MM.1S (cell line): ENCODE measurements around the gene NIPBL.

Experiments
- DNase-seq: peaks from one replicate; pipeline ENCODE4 v3.0.0-alpha.2; 2015
- H2AFZ ChIP-seq: fragments of 300-600 bp; sonication (generic); 2 replicates; pipeline ENCODE4 v1.6.0; 2016; ENCODE audit warnings: antibody characterized with exemption, low read length
- H3F3A ChIP-seq: fragments of 300-600 bp; sonication (generic); 2 replicates; pipeline ENCODE4 v1.6.1; 2016; ENCODE audit warnings: mild to moderate bottlenecking, antibody characterized with exemption, low read length, moderate library complexity, mixed read lengths; ENCODE audit not compliant: insufficient read depth
- H3K27ac ChIP-seq: fragments of 300-600 bp; sonication (generic); 2 replicates; pipeline ENCODE4 v1.5.1; 2016; ENCODE audit warnings: mild to moderate bottlenecking, low read length
- H3K27me3 ChIP-seq: fragments of 300-600 bp; sonication (generic); replicated peaks from 2 replicates; pipeline ENCODE4 v1.6.0; 2016; ENCODE audit warnings: low read length; ENCODE audit not compliant: insufficient read depth
- H3K36me3 ChIP-seq: fragments of 300-600 bp; sonication (generic); replicated peaks from 2 replicates; pipeline ENCODE4 v1.6.1; 2016; ENCODE audit warnings: mild to moderate bottlenecking, low read length, mixed read lengths; ENCODE audit not compliant: insufficient read depth
- H3K4me1 ChIP-seq: fragments of 300-600 bp; sonication (generic); 2 replicates; pipeline ENCODE4 v1.6.1; 2016; ENCODE audit warnings: low read length, mixed read lengths
- H3K4me2 ChIP-seq: fragments of 300-600 bp; sonication (generic); 2 replicates; pipeline ENCODE4 v1.6.0; 2016; ENCODE audit warnings: low read depth, low read length
- H3K4me3 ChIP-seq: fragments of 300-600 bp; sonication (generic); 2 replicates; pipeline ENCODE4 v1.5.1; 2016; ENCODE audit warnings: low read length, mixed read lengths
- H3K79me2 ChIP-seq: fragments of 300-600 bp; sonication (generic); 2 replicates; pipeline ENCODE4 v1.6.1; 2016; ENCODE audit warnings: mixed run types, low read length, mixed read lengths
- H3K9ac ChIP-seq: fragments of 300-600 bp; sonication (generic); 2 replicates; pipeline ENCODE4 v1.6.1; 2016; ENCODE audit warnings: low read length, mixed read lengths
- H3K9me2 ChIP-seq: fragments of 300-600 bp; sonication (generic); replicated peaks from 2 replicates; pipeline ENCODE4 v1.6.1; 2016; ENCODE audit warnings: mild to moderate bottlenecking, low read length, mixed read lengths; ENCODE audit not compliant: insufficient read depth
- H3K9me3 ChIP-seq: fragments of 300-600 bp; sonication (generic); replicated peaks from 2 replicates; pipeline ENCODE4 v1.6.1; 2016; ENCODE audit warnings: mild to moderate bottlenecking, low read length, mixed read lengths; ENCODE audit not compliant: insufficient read depth
- H4K20me1 ChIP-seq: fragments of 300-600 bp; sonication (generic); 2 replicates; pipeline ENCODE4 v1.6.1; 2016; ENCODE audit warnings: mild to moderate bottlenecking, low read length, moderate library complexity, mixed read lengths; ENCODE audit not compliant: insufficient read depth
- EZH2 ChIP-seq: fragments of 300-600 bp; sonication (generic); optimal IDR thresholded peaks from 2 replicates; pipeline ENCODE3; 2017; ENCODE audit warnings: low read depth, mild to moderate bottlenecking, antibody characterized with exemption, low read length, mixed read lengths
- EZH2phosphoT487 ChIP-seq: fragments of 300-600 bp; sonication (generic); IDR thresholded peaks from 2 replicates; pipeline ENCODE4 v1.6.1; 2018; ENCODE audit warnings: antibody characterized with exemption, low read length
- TF ChIP-seq, protein P1 (sequence below): fragments of 300-600 bp; sonication (generic); IDR thresholded peaks from 2 replicates; pipeline ENCODE4 v1.5.1; 2016; ENCODE audit warnings: antibody characterized with exemption, low read length, mixed read lengths

Gene NIPBL

DNA sequence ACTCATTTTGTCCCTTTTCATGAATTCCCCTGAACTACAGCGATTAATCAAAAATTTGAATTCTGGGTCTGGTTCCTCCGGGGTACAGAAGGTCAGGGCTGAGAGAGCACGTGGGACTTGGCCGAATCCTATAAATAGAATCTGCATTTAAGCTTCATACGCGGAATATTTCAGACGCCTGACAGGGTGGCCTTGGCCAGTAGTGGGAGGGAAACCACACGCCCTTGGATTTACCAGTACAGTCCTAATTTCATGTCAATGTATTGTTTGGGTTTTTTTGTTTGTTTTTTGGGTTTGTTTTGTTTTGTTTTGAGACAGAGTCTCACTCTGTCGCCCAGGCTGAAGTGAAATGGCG is 21.5 kb upstream of the NIPBL start:
- Histone ChIP-seq H3K4me1 (no peaks in the 10 kb centered on the region), H3K4me3 (no peak overlapping the region), H2AFZ (no peak overlapping the region), H3F3A (no peaks in the 10 kb centered on the region), H3K4me2 (no peak overlapping the region), H3K36me3 (no peaks in the 10 kb centered on the region), H3K27me3 (no peaks in the 10 kb centered on the region), H3K9ac (no peak overlapping the region), H3K9me2 (no peaks in the 10 kb centered on the region), H3K79me2 (no peaks in the 10 kb centered on the region), H3K9me3 (no peaks in the 10 kb centered on the region), H4K20me1 (no peaks in the 10 kb centered on the region), H3K27ac (no peak overlapping the region)
- DNase-seq, result no peak
- TF ChIP-seq EZH2, result no peak
- no peak for TF ChIP-seq EZH2phosphoT487
- TF ChIP-seq, protein P1, sequence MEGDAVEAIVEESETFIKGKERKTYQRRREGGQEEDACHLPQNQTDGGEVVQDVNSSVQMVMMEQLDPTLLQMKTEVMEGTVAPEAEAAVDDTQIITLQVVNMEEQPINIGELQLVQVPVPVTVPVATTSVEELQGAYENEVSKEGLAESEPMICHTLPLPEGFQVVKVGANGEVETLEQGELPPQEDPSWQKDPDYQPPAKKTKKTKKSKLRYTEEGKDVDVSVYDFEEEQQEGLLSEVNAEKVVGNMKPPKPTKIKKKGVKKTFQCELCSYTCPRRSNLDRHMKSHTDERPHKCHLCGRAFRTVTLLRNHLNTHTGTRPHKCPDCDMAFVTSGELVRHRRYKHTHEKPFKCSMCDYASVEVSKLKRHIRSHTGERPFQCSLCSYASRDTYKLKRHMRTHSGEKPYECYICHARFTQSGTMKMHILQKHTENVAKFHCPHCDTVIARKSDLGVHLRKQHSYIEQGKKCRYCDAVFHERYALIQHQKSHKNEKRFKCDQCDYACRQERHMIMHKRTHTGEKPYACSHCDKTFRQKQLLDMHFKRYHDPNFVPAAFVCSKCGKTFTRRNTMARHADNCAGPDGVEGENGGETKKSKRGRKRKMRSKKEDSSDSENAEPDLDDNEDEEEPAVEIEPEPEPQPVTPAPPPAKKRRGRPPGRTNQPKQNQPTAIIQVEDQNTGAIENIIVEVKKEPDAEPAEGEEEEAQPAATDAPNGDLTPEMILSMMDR, result no peak

GRCh38 chr5:36861871-36862270 is 14.7 kb upstream of the NIPBL start:
- Histone ChIP-seq H3K4me2 (no peak overlapping the region), H3K79me2 (no peaks in the 10 kb centered on the region), H3F3A (no peaks in the 10 kb centered on the region), H3K27me3 (no peaks in the 10 kb centered on the region), H3K27ac (no peak overlapping the region), H3K9me2 (no peaks in the 10 kb centered on the region), H3K36me3 (no peaks in the 10 kb centered on the region), H3K4me3 (no peak overlapping the region), H2AFZ (no peak overlapping the region), H3K9ac (no peak overlapping the region), H3K4me1 (no peaks in the 10 kb centered on the region), H4K20me1 (no peaks in the 10 kb centered on the region), H3K9me3 (no peaks in the 10 kb centered on the region)
- DNase-seq, result no peak
- TF ChIP-seq EZH2 (no peak), EZH2phosphoT487 (no peak)
- TF ChIP-seq, protein P1, result no peak

- Histone ChIP-seq H4K20me1 (no peaks in the 10 kb centered on the region; the same call in 1 of the 2 replicates), H3F3A (peaks cover 13% of the 10 kb centered on the region), H3K4me2 (peak overlapping the region; percentile 32; the same call in 1 of the 2 replicates), H3K9ac (no peak overlapping the region), H3K79me2 (peaks cover 53% of the 10 kb centered on the region), H3K27ac (no peak overlapping the region), H3K36me3 (no peaks in the 10 kb centered on the region), H2AFZ (no peak overlapping the region), H3K9me2 (no peaks in the 10 kb centered on the region), H3K4me3 (no peak overlapping the region), H3K4me1 (peaks cover 34% of the 10 kb centered on the region), H3K27me3 (no peaks in the 10 kb centered on the region), H3K9me3 (no peaks in the 10 kb centered on the region)
- TF ChIP-seq EZH2phosphoT487, result no peak
- TF ChIP-seq, protein P1, result peak; percentile 75
- TF ChIP-seq EZH2, result no peak
- DNase-seq, result peak; percentile 78
Observed at GRCh38 chr5:36870399-36871040, 6.0 kb upstream of the NIPBL start.
